Body of pancreas (tissue), 4 donors: ENCODE measurements around the gene CEP55. TPM values are rescaled to one million over a fixed set of nuclear protein-coding genes. Genes with fewer than 3 reads are reported as not detected.

Source experiments
- ATAC-seq: fragments of 150-250 bp; one replicate; pipeline ENCODE4 v1.9.1; 2016
- DNase-seq, 4 donors: peaks; one replicate each; pipeline ENCODE4 v3.0.0-alpha.2; 2019
- H3K27ac ChIP-seq, 4 donors: fragments of 200-600 bp; sonication (generic); 1 replicate in 3 of 4; 2 replicates in 1 of 4; pipeline versions ENCODE4 v1.5.1 to v1.6.1; 2016 to 2019; ENCODE audit warnings: mild to moderate bottlenecking in 1 of 4, mixed read lengths in 1 of 4, moderate library complexity in 1 of 4
- H3K27me3 ChIP-seq, 2 donors: fragments of 200-600 bp; sonication (generic); one replicate each; pipeline ENCODE4 v1.6.0; 2016; ENCODE audit warnings: mild to moderate bottlenecking in 1 of 2
- H3K36me3 ChIP-seq, 2 donors: fragments of 200-600 bp; sonication (generic); replicated peaks in 1 of 2; 2 replicates each; pipeline ENCODE4 v1.5.1; 2016; ENCODE audit warnings: low read depth in 2 of 2; ENCODE audit not compliant: insufficient read depth in 1 of 2
- H3K4me1 ChIP-seq: fragments of 200-600 bp; sonication (generic); one replicate; pipeline ENCODE4 v1.6.0; 2016
- H3K4me3 ChIP-seq, 2 donors: fragments of 200-600 bp; sonication (generic); 1 replicate in 1 of 2; 2 replicates in 1 of 2; pipeline ENCODE4 v1.5.1; 2016 to 2019
- H3K9me3 ChIP-seq, 3 donors: fragments of 200-600 bp; sonication (generic); 1 replicate in 2 of 3; 2 replicates in 1 of 3; pipeline ENCODE4 v1.5.1; 2016
- CTCF ChIP-seq, 7 experiments: fragments of 450-650 bp in 4 of 7; fragments of 200-600 bp in 3 of 7; sonication (generic) in 3 of 7; IDR thresholded peaks; one replicate each; pipeline ENCODE4 v1.5.1; 2016 to 2019; ENCODE audit warnings: antibody characterized with exemption in 7 of 7
- POLR2A ChIP-seq, 3 donors: fragments of 450-650 bp; IDR thresholded peaks; one replicate each; pipeline ENCODE4 v1.6.1; 2016; ENCODE audit warnings: antibody characterized with exemption in 3 of 3, mild to moderate bottlenecking in 2 of 3
- WGBS, 2 donors: methylation state at CpG; one replicate each; pipeline ENCODE4 v1.1.5; 2017; 5-methylcytosine and 5-hydroxymethylcytosine counted together
- intact Hi-C: fragments of 100-400 bp; cut with DNase I; formaldehyde crosslinking; loops from one replicate; pipeline ENCODE4 v1.15.1; 2023
- total RNA-seq, 2 donors: library from RNA; depleted of rRNA; stranded (reverse); fragments of >200 nt; gene quantifications; one replicate each; pipeline ENCODE4 v1.1.0, GENCODE V29; 2016

Gene CEP55
- total RNA-seq, 2 donors from 2014 or later, result not detected

- H3K4me3 ChIP-seq, result no peak overlapping the region
- no peaks in the 10 kb centered on the region for H3K9me3 ChIP-seq
- 12 to 16% methylated on average over 21 of the region's 21 CpGs for WGBS, 2 donors
- peaks cover 31% of the 10 kb centered on the region for H3K4me1 ChIP-seq
- no peaks in the 10 kb centered on the region for H3K36me3 ChIP-seq
- ATAC-seq (no peak), DNase-seq (no peak)
- no peak overlapping the region for H3K27ac ChIP-seq
- H3K27me3 ChIP-seq, result no peaks in the 10 kb centered on the region
- intact Hi-C loops, result no loop called here
- TF ChIP-seq POLR2A (IDR thresholded peaks at IDR 0.05) (no peak), CTCF (IDR thresholded peaks at IDR 0.05) (no peak)
Observed at GRCh38 chr10:93568105-93568390, 71.6 kb downstream of the CEP55 start.

GRCh38 chr10:93570383-93570782 lies 74.0 kb downstream of the CEP55 start:
- Histone ChIP-seq H3K9me3 (no peaks in the 10 kb centered on the region), H3K27ac (no peak overlapping the region), H3K27me3 (no peaks in the 10 kb centered on the region), H3K4me3 (no peak overlapping the region), H3K36me3 (no peaks in the 10 kb centered on the region), H3K4me1 (peaks cover 38% of the 10 kb centered on the region)
- 59 to 65% methylated on average over 3 of the region's 3 CpGs for WGBS, 2 donors
- no peak for ATAC-seq
- DNase-seq, result no peak
- TF ChIP-seq POLR2A (IDR thresholded peaks at IDR 0.05) (no peak), CTCF (IDR thresholded peaks at IDR 0.05) (no peak)
- intact Hi-C loops, result no loop called here

DNA sequence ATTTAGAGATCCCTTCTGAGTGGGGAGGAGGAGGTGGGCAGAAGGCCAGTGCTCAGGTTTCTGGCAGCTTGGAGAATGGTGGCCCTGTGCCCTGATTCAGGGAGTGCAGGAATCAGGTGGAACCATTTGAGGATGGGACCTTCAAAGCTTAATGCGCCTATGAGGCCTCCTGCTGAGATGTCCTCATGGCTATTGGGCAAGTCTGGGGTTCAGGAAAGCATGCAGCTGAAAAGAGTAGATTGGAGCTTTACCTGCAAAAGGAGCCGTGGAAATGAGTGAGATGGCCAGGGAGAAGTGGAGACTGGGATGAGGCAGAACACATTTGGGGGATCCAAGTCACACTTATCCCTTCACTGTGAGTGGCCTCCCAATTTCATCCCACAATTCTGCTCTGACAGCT lies 76.2 kb downstream of the CEP55 start:
- DNase-seq (no peak), ATAC-seq (no peak)
- 50 to 83% methylated on average over 2 of the region's 2 CpGs for WGBS, 2 donors
- Histone ChIP-seq H3K9me3 (no peaks in the 10 kb centered on the region), H3K27ac (peak overlapping the region in 2 of 4 donors; percentile 69 to 77), H3K27me3 (no peaks in the 10 kb centered on the region), H3K36me3 (no peaks in the 10 kb centered on the region), H3K4me1 (peaks cover 24% of the 10 kb centered on the region), H3K4me3 (no peak overlapping the region)
- no peak for TF ChIP-seq POLR2A (IDR thresholded peaks at IDR 0.05)
- no peak for TF ChIP-seq CTCF (IDR thresholded peaks at IDR 0.05)
- intact Hi-C loops, result no loop called here

DNA sequence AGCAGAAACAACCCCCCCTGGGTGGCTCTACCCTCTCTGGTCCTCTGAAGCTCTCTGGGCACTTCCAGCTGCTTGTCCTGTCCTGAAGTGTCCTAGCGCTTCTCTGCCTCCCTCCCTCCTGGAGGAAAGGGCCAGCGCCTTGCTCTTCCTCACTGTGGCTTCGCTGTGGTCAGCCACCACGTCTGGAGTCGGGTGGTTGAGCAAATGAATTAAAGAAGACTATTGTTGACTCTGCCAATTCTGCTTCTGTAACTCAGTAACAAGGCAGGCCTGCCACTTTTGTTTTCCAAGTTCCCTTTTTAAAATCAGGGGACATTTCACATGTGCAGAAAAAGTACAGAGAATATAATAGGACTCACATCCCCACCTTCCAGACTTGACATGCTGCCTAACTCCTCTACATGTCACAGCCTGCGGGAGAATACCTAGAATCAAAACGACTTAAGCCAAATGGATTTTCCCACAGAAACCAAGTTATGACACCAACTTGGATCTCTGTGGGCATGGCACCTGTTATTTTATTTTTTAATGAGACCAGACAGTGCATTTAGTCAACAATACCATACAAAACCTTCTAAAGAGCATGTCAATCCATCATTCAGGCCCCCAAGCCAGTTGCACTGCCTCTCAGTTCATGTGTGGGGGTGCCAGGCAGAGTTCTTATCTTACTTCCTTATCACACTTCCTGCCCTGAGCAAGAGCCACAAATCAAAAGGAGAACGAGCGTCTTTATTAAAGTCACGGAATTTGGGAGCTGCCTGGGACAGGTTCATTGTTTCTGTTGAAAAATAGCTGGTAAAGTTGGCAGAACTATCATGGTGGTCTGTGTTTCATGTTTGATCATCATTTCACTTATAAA lies 76.9 kb downstream of the CEP55 start:
- peak in 2 of 4 donors; percentile 20 to 41 for DNase-seq
- Histone ChIP-seq H3K4me3 (no peak overlapping the region), H3K9me3 (no peaks in the 10 kb centered on the region), H3K36me3 (no peaks in the 10 kb centered on the region), H3K27me3 (no peaks in the 10 kb centered on the region), H3K4me1 (peaks cover 17% of the 10 kb centered on the region), H3K27ac (peak overlapping the region in 3 of 4 donors; percentile 45 to 77 (median 69))
- 19 to 25% methylated on average over 10 of the region's 10 CpGs for WGBS, 2 donors
- TF ChIP-seq CTCF (IDR thresholded peaks at IDR 0.05) (no peak), POLR2A (IDR thresholded peaks at IDR 0.05) (no peak)
- peak; percentile 65 for ATAC-seq
- intact Hi-C loops, result no loop called here

DNA sequence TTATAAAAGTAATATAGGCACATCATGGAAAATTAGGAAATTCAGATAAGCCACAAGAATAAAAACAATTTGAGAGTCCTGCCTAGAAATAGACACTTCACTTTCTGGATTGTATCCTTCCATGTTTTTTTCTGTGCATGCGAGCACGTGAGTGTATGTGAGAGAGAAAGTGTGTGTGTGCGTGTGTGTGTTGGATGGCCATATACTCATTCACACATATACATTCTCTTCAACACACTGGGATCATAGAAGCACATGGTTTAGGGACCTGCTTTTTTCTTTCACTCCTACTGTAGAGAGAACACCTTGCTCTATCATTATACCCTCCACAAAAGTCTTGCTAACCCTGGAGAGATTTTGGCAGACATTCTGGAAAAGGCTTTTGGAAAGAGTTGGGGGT lies 77.5 kb downstream of the CEP55 start:
- DNase-seq (no peak), ATAC-seq (no peak)
- 50 to 62% methylated on average over 3 of the region's 3 CpGs for WGBS, 2 donors
- Histone ChIP-seq H3K36me3 (no peaks in the 10 kb centered on the region), H3K9me3 (no peaks in the 10 kb centered on the region), H3K4me3 (no peak overlapping the region), H3K4me1 (peaks cover 17% of the 10 kb centered on the region), H3K27me3 (no peaks in the 10 kb centered on the region), H3K27ac (peak overlapping the region in 3 of 4 donors; percentile 45 to 77 (median 69))
- intact Hi-C loops, result no loop called here
- TF ChIP-seq POLR2A (IDR thresholded peaks at IDR 0.05) (no peak), CTCF (IDR thresholded peaks at IDR 0.05) (no peak)
